ENCODE data around the gene DBF4B.
"Not testable (repeated sequence)": the region's sequence is repeated elsewhere in the genome, so short reads cannot be mapped to it uniquely, and the experiment has no call there.

DBF4B gene, protein sequence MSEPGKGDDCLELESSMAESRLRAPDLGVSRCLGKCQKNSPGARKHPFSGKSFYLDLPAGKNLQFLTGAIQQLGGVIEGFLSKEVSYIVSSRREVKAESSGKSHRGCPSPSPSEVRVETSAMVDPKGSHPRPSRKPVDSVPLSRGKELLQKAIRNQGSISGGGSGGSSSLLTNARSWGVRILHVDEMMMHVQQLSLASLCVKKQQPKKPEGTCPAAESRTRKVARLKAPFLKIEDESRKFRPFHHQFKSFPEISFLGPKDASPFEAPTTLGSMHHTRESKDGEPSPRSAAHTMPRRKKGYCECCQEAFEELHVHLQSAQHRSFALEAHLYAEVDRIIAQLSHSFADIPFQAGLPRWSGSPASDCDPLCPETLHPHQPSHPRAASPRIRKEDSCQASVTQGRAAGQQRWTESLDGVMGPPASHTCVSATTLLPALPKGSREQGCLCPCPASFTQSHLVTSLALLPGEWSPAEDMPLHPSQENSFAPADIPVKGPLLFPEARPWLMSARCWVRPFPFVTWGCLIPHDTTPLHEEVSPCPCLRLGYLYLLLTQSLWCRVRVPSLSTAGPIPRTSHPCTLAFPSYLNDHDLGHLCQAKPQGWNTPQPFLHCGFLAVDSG

DNA sequence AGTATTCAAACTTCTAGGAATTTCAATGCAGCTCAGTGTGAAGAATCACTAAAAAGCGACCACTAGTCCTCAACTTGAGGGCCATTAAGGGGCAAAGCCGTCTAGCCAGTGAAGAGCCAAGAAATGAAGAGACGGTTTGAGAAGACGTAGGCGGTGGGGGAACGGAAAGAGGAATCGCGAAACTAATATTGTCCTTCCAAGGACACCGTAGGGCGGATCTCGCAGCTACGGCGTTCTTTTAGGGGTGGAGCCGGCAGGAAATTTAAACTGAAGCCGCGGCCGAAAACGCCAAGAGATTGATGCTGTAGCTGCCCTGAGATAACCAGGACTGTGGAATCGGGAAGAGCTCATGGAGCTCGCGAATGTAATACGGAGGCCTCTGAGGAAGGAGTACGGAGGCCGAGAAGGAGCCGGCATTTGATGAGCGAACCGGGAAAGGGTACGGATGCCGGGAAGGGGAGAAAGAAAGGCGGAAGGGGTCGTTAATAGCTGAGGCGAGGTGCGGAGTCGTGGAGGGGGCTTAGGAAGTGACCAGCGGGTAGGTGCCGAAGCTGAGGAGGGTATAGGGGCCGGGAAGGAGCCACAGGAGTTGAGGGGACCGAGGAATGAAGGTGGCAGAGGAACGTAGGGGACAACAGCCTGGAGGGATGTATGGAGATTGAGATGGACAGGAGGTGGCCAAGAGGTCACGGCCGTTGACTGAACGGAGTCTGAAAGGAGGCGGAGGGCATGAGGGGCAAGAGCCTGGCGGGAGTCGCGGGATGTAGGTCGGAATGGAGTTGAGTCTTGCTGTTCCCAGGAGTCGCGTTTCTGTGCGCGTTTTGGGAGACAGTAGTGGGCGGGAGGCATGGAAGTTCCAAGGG lies at the start of gene DBF4B:
Gene DBF4B (plus strand): TSS at position 265 of the 863 bp plus-strand sequence. CDS start 156 bp downstream, at position 421.
- peak; percentile 91 for DNase-seq

DNA sequence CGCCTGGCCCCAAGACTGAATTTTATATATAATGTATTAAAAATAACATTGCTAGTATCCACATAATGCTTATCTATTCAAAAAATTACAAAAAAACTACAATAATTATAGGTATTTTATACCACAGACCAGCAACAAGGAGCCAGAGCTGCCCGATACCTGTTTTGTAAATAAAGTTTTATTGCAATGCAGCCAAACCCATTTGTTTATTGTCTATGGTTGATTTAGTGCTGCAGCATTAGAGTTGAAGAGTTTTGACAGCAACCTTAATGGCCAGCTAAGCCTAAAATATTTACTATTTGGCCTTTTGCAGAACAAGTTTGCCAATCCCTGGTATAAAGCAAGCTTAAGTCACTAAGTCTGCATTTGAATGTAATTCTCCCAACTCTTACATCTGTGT lies 46.6 kb upstream of the DBF4B start:
- DNase-seq: no peak

DNA sequence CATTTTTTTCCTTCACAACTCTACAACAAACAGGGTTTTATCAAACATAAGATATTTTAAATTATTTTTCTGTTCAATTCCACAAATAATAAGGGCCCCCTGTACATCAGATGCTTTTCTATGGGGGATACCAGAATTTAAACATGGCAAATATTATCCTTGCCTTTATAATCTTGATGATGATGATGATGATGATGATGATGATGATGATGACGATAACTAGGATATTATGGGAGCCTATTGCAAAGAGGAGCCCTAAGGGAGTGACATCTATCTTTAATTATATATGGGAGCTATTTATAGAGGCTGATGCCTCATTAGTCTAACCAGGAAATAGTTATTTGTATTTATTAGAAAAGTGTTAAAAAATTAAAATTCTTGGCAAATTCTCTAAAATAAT lies 45.4 kb upstream of the DBF4B start:
- no peak for DNase-seq

DNA sequence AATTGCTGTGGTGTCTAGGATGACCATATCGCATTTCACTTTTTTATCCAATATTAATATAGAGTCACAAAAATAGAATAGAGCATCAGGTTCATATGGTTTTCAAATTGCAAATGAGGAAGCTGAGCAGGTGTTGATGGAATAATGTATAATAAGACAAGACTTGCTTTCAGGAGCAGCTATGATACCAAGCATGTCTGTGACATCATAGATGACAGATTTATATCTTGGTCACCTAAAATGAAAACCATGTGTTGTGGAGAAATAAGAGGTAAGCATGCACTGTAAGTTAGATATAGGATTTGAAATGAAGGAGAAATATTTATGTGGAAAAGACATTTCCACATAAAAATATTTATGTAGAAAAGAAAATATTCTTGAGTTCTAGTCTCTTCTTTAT lies 43.6 kb upstream of the DBF4B start:
- no peak for DNase-seq

DNA sequence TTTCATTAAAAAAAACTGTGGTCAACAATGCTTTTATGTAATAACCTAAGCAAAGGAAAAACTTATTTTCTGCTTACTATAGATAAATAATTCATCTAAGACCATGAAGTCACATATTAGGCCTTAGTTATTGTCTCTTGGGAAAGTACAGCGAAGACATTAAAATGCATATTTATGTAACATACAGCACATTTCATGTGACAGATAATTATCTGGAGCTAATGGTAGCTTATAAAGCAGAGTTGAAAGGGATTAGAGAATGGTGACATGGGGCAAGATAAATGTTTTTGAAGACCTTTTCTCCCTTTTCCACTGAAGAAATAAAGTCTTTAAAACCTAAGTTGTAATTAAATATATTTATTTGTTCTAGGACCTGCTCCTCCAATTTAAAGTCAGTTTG lies 42.5 kb upstream of the DBF4B start:
- no peak for DNase-seq

DNA sequence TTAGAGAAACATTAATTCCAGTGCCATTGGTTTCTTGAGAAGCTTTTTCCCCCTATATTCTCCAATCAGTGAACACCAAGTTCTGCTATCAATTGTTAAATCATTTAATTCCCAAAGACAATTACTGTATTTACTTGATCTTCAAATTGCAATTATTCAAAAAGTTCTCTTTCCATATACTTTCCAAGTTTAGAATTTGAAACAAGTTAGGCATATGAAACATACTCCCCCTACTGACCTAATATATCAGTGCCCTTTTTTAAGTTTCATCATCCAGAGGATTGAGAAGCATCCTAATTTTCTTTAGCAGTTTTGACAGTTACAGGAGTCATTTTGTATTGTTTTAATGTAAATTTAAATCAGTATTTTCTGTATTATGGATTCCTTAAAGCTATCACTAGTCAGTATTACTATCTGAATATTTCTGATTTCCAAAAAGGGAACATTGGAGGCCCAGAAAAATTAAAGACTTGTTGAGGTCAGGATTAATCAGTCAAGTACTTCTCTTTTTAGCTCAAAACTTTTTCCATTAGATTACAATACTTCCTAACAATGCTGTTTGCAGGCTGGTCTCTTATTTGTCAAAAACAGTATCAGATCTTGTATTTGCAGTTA lies 35.9 kb upstream of the DBF4B start:
- DNase-seq: no peak

DNA sequence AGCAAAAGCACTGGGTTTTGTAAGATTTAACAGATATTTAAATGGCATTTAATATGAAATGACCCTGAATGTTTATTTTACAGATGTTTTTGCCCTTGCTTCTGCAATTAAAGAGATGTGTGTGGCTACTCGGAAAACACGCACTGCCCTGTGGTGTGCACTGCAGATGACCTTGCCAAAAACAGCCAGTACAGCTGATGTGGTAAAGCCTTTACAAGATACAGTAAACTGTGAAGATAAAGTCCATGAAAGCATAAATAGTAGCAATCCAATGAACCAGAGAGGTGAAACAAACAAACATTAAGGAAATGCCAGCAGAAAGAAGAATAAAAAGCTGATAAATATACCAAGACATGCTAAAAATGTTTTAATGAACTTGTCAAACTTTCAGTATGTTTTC lies 34.6 kb upstream of the DBF4B start:
- no peak for DNase-seq

DNA sequence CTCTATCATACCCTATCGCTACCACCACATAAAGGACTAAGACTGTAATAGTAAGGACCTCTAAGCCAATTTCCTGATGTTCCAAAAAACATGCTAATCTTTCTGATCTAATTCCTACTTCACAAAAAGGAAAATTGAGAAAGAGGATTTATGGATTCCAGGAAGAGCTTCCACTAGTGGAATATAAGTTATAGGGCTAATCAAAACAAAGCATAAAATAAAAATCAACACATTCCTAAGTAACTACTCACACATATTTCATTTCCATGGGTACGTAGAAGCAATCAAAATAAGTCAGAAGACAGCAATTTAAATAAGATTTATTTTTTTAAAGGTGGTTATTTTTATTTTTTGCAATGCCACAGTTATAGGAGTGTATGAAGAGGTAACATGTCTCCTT lies 31.3 kb upstream of the DBF4B start:
- no peak for DNase-seq

DNA sequence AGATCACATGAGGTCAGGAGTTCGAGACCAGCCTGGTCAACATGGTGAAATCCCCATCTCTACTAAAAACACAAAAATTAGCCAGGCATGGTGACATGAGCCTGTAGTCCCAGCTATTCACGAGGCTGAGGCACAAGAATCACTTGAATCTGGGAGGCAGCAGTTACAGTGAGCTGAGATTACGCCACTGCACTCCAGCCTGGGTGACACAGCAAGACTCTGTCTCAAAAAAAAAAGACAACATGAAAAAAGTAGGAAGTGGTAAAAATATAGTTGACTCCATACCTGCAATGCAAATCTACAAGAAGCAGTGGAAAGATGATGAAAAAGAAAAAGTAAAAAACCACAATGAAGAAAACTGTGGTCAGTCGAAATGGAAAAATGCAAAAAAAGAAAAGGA lies 25.2 kb upstream of the DBF4B start:
- DNase-seq: not testable (repeated sequence)

DNA sequence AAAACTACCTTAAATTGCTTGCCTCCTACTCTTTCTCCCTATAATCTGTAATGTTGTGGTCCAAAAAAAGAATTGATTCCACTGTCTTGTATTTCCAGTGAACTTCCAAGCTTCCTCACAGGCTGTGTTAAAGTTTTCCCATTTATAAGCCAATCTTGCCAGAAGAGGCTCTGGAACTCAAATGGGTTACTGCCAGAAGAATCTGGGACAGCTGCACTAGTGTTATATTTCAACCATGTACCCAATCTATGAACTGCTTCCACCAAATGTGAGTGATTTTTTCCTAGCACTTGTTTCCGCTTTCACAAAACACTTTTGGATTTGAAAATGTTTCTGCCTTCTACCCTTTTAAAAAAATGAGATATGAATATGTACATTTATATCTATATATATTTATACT lies 20.7 kb upstream of the DBF4B start:
- no peak for DNase-seq

DNA sequence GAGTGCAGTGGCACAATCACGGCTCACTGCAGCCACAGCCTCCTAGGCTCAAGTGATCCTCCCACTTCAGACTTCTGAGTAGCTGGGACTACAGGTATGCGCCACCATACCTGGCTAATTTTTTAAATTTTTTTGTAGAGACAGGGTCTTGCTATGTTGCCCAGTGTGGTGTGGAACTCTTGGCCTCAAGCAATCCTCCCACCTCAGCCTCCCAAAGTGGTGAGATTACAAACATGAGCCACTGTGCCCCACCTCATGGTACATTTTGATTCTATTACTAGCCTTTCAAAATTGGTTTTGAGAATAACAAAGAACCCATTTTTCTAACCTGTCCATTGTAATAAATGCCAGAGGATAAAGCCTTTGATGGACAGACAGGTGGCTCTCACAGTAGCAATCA lies 20.3 kb upstream of the DBF4B start:
- no peak for DNase-seq

DNA sequence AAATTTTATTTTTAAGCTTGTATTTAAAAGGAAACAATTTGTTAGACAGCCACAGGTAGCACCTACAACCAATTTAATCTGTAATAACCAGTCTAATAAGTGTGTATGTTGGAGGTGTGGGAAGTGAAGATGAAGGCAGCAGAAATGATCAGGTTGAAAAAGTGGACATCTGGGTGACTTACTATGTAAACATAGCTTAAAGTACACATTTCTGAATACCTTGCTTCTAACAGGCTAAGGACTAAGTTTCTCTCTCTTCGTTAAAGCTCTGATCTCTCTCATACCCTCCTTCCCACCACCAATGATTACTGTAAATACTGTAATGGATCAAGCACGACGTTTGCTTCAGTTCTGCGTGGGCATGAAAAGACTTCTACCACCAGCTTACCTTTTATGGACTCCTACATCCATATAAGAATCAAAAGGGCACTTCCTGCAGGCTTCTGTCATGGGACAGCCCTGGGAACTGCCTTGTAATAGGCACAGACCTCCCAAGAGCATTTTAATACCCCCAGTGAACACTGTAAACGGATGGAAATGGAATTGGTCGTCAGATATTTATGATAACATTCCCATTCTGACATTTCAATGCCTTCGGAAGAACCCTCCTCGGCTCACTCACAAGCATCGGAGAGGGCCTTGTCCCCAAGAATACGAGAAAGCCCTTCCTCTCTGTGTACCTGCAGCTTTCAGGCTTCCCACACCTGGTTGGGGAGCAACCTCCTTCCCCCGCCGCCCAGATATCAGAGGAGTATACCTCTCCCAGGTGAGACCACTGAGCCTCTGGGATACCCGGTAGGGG lies 19.6 kb upstream of the DBF4B start:
- no peak for DNase-seq

DNA sequence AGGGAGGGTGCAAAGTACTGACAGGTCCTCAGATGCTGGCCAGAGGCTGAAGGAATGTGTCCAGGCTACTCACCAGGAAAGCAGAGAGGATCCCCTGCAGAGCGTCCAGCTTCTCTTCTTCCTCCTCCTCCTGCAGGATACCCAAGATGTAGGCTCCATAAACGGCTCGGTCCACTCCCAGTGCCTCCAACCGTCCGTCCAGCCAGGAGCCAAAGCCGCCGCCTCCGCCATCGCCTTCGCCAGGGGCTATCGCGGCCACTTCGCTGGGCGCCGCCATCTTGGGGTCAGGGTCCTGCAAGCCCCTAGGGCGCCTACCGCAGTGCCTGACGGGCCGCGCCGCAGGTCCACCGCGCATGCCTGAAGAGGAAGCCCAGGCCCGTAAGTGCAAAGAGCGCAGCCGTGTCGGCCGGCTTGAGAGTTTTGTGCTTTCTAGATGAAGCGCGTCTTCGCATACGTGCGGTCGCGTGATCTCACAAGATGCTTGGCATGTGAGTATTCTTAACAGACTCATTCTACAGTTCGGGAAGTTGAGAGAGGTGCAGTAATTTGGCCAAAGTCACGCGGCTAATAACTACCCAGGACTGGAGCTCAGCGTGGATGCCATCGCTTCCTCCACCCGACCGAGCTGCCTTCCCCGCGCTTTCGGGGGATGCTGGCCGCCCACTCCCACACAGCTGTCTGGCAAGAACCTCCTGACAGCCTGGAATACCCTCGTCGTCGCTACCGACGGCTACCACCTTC lies 18.8 kb upstream of the DBF4B start, which contains the start of gene CCDC43:
Gene CCDC43 (minus strand): TSS at position 300 of the 741 bp plus-strand sequence. CDS start 23 bp downstream, at position 277.
- DNase-seq: peak; percentile 90

DNA sequence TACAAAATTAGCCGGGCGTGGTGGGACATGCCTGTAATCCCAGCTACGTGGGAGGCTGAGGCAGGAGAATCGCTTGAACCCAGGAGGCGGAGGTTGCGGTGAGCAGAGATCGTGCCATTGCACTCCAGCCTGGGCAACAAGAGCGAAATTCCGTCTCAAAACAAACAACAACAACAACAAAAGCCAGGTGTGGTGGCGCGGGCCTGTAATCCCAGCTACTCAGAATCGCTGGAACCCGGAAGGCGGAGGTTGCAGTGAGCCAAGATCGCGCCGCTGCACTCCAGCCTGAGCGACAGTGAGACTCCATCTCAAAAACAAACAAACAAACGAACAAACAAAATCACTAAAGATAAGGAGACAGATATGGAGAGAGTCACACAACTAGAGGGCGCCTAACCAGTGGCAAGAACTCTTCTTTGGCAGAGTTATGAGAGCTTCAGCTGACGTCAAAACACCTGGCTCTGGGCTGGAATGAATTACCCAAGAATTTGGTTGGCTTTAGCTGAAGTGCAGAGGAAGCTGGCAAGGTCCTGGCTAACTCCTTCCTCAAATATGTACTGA lies 17.6 kb upstream of the DBF4B start:
- DNase-seq: not testable (repeated sequence)

DNA sequence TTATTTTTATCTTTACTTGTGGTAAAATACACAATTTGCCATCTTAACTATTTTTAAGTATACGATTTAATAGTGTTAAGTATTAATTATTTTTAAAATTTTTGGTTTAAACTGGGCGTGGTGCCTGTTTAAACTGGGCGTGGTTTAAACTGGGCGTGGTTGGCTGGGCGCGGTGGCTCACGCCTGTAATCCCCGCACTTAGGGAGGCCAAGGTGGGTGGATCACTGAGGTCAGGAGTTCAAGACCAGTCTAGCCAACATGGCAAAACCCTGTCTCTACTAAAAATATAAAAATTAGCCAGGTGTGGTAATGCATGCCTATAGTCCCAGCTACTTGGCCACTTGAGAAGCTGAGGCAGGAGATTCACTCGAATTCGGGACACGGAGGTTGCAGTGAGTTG lies 14.9 kb upstream of the DBF4B start:
- no peak for DNase-seq

DNA sequence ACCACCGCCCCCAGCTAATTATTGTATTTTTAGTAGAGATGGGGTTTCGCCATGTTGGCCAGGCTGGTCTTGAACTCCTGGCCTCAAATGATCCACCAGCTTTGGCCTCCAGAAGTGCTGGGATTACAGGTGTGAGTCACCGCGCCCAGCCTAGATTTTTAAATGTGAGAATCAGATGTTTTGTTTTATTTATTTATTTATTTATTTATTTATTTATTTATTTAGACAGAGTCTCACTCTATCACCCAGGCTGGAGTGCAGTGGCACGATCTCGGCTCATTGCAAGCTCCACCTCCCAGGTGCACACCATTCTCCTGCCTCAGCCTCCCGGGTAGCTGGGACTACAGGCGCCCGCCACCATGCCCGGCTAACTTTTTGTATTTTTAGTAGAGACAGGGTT lies 8.2 kb upstream of the DBF4B start:
- DNase-seq: not testable (repeated sequence)

DNA sequence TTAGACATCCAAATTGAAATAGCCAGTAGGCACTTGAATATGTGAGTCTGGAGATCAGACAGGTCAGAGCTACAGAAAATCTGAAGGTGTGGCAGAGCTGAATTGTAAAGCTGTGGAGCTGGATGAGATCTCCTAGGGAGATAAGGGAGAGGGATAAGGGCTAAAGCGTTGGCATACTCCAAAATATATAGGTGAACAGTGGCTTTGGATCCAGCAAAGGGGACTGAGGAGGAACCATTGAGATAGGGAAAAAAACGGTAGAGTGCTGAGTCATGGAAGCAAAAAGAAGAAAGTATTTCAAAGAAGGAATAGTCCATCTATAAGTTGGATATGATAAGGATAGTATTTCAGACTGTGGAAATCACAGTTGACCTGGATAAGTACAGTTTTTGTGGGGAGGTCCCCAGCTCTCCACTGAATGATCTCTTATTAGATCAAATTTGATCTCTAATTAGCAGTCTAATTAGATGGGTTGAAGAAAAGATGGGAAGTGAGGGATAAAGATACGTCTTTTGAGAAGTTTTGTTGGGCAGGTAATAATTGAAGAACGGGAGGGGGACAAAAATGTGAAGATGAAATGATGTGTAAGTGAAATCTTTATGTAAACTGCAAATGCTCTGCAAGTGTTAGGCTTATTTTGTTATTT lies 587 bp upstream of the DBF4B start:
- DNase-seq: no peak

DNA sequence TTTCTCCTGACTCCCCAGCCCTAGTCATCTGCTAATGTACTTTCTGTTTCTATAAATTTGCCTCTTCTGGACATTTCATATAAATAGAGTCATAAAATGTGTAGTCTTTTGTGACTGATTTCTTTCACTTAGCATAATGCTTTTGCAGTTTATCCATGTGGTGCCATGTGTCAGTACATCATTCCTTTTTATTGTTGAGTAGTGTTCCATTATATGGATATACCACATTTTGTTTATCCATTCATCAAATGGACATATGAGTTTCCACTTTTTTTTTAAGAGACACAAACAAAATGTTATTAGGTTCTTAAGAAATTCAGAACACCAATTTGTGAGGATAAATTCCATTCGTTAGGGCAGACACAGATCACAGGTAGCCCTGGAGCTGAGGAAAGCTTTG lies 11.0 kb downstream of the DBF4B start:
- no peak for DNase-seq

DNA sequence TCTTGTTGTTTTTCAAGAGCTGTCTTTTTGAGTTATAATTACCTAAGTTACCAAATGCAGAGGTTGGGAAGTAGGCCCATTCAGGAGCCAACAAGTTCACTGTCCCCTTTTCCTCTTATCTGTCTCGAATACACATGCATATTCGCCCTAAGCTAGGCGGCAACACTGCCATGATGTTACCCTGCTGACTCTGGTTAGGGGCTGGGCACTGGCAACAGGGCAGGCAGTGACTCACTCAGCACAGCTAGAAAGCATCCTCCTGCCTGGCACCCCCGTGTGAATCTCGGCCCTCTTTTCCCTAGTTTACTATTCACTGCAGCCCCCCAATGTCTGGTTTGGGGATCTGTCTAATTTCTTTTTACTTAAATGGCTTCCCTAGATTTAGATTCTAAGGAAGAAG lies 13.8 kb downstream of the DBF4B start:
- DNase-seq: no peak

DNA sequence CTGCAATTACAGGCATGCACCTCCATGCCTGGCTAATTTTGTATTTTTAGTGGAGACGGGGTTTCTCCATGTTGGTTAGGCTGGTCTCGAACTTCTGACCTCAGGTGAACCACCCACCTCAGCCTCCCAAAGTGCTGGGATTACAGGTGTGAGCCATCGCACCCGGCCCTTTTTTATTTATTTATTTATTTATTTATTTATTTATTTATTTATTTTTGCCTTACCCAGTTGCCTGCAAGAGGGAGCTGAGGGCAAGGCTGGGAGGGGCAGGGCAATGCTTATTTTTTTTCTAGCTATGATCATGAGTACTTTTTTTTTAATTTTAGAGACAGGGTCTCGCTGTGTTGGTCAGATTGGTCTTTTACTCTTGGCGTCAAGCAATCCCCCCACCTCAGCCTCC lies 17.7 kb downstream of the DBF4B start:
- not testable (repeated sequence) for DNase-seq

DNA sequence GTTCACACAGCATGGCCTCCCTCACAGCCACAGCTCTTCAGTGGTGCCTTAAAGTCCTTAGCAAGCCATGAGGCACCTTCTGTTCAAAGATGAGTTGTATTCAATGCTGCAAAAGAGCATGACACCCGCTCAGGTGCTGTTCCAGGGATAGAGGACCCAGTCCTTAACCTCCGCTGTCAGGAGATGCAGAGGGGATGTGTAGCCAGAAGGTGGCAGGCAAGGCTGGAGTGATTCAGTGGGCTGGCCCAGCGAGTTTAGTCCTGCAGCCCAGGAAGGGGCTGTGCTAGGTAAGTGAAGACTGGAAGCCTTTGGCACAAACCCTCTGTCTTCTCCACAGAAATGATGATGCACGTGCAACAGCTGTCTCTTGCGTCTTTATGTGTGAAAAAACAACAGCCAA lies 25.3 kb downstream of the DBF4B start:
- no peak for DNase-seq
